CD14-positive monocyte (primary cell): ENCODE measurements around the gene CUX1. TPM values are rescaled to one million over a fixed set of nuclear protein-coding genes. Genes with fewer than 3 reads are reported as not detected.

Experiments
- DNase-seq, 3 donors: peaks; one replicate each; pipeline ENCODE4 v3.0.0-alpha.2; 2011 to 2022
- H2AFZ ChIP-seq: 2 replicates; pipeline ENCODE4 v1.6.0; 2012; ENCODE audit warnings: mild to moderate bottlenecking, low read depth, low read length, inconsistent platforms; ENCODE audit not compliant: insufficient read depth, poor library complexity, severe bottlenecking
- H3K27ac ChIP-seq, 2 donors: 1 replicate in 1 of 2; 2 replicates in 1 of 2; pipeline ENCODE4 v1.5.1; 2012 to 2013; ENCODE audit warnings: low read length in 2 of 2, control low read depth in 1 of 2, inconsistent platforms in 1 of 2, low read depth in 1 of 2, mild to moderate bottlenecking in 1 of 2
- H3K27me3 ChIP-seq, 2 donors: one replicate each; pipeline versions ENCODE4 v1.6.0 to v1.6.1; 2011 to 2013; ENCODE audit warnings: low read length in 2 of 2; ENCODE audit not compliant: control insufficient read depth in 2 of 2, insufficient read depth in 2 of 2
- H3K36me3 ChIP-seq, 2 donors: replicated peaks in 1 of 2; 1 replicate in 1 of 2; 2 replicates in 1 of 2; pipeline versions ENCODE4 v1.5.1 to v1.6.1; 2012 to 2013; ENCODE audit warnings: low read length in 2 of 2, control low read depth in 1 of 2, inconsistent platforms in 1 of 2, mild to moderate bottlenecking in 1 of 2; ENCODE audit not compliant: insufficient read depth in 2 of 2, control insufficient read depth in 1 of 2
- H3K4me1 ChIP-seq, 2 donors: 1 replicate in 1 of 2; 2 replicates in 1 of 2; pipeline versions ENCODE4 v1.5.1 to v1.6.1; 2012 to 2013; ENCODE audit warnings: low read length in 2 of 2, control low read depth in 1 of 2, inconsistent platforms in 1 of 2, mild to moderate bottlenecking in 1 of 2, moderate library complexity in 1 of 2; ENCODE audit not compliant: insufficient read depth in 2 of 2, control insufficient read depth in 1 of 2
- H3K4me2 ChIP-seq: replicated peaks from 2 replicates; pipeline ENCODE3; 2012; ENCODE audit warnings: low read length, moderate library complexity, mild to moderate bottlenecking; ENCODE audit not compliant: poor library complexity, severe bottlenecking; ENCODE audit errors: extremely low read depth
- H3K4me3 ChIP-seq, 3 experiments: fragments of 200-600 bp in 1 of 3; sonication (generic) in 1 of 3; replicated peaks in 1 of 3; 1 replicate in 2 of 3; 2 replicates in 1 of 3; pipeline ENCODE4 v1.5.1; 2011 to 2013; ENCODE audit warnings: low read length in 3 of 3, mild to moderate bottlenecking in 3 of 3, control low read depth in 2 of 3, low read depth in 2 of 3, inconsistent platforms in 1 of 3, moderate library complexity in 1 of 3
- H3K79me2 ChIP-seq: 2 replicates; pipeline ENCODE4 v1.6.0; 2012; ENCODE audit warnings: mild to moderate bottlenecking, control low read depth, inconsistent platforms, low read length, moderate library complexity; ENCODE audit not compliant: insufficient read depth
- H3K9ac ChIP-seq: 2 replicates; pipeline ENCODE4 v1.6.0; 2017; ENCODE audit warnings: low read length, mild to moderate bottlenecking; ENCODE audit not compliant: insufficient read depth, poor library complexity, severe bottlenecking
- H3K9me3 ChIP-seq, 2 donors: replicated peaks in 1 of 2; 1 replicate in 1 of 2; 2 replicates in 1 of 2; pipeline versions ENCODE4 v1.5.1 to v1.6.1; 2012 to 2013; ENCODE audit warnings: low read length in 2 of 2, control low read depth in 1 of 2; ENCODE audit not compliant: control insufficient read depth in 1 of 2, insufficient read depth in 1 of 2
- H4K20me1 ChIP-seq: 2 replicates; pipeline ENCODE4 v1.6.0; 2012; ENCODE audit warnings: mild to moderate bottlenecking, low read length, control low read depth, moderate library complexity; ENCODE audit not compliant: insufficient read depth
- H3K27ac Mint-ChIP-seq, 7 donors: one replicate each; pipeline ENCODE4 v1.8.0; 2020; ENCODE audit warnings: mild to moderate bottlenecking in 7 of 7, mixed read lengths in 7 of 7, moderate library complexity in 6 of 7, inconsistent platforms in 2 of 7
- H3K27me3 Mint-ChIP-seq, 3 donors: one replicate each; pipeline ENCODE4 v1.8.0; 2021 to 2022; ENCODE audit warnings: low read depth in 3 of 3, mild to moderate bottlenecking in 3 of 3, mixed read lengths in 3 of 3, moderate library complexity in 3 of 3, inconsistent platforms in 1 of 3
- H3K36me3 Mint-ChIP-seq, 2 donors: one replicate each; pipeline ENCODE4 v1.8.0; 2020; ENCODE audit warnings: mixed read lengths in 2 of 2, inconsistent platforms in 1 of 2, mild to moderate bottlenecking in 1 of 2
- H3K4me1 Mint-ChIP-seq: one replicate; pipeline ENCODE4 v1.8.0; 2020; ENCODE audit warnings: mild to moderate bottlenecking, mixed read lengths
- H3K4me3 Mint-ChIP-seq, 2 donors: one replicate each; pipeline ENCODE4 v1.8.0; 2020; ENCODE audit warnings: mild to moderate bottlenecking in 2 of 2, mixed read lengths in 2 of 2, moderate library complexity in 1 of 2
- H3K9me3 Mint-ChIP-seq, 7 donors: one replicate each; pipeline ENCODE4 v1.8.0; 2020 to 2022; ENCODE audit warnings: mixed read lengths in 7 of 7, mild to moderate bottlenecking in 6 of 7, moderate library complexity in 6 of 7, inconsistent platforms in 2 of 7
- CTCF ChIP-seq: fragments of 200-600 bp; IDR thresholded peaks from one replicate; pipeline ENCODE4 v1.8.0; 2022; ENCODE audit warnings: antibody characterized with exemption, mild to moderate bottlenecking
- WGBS: methylation state at CpG from one replicate; pipeline ENCODE4 v1.1.5; 2013; ENCODE audit warnings: missing lambda C conversion rate; ENCODE audit not compliant: insufficient coverage; 5-methylcytosine and 5-hydroxymethylcytosine counted together
- intact Hi-C, 2 donors: fragments of 100-400 bp; cut with micrococcal nuclease; formaldehyde crosslinking; loops; one replicate each; pipeline versions ENCODE4 v1.15.0 to v1.15.1; 2023
- polyA plus RNA-seq, 3 donors: library from polyadenylated mRNA; depleted of rRNA in 1 of 3; unstranded in 2 of 3; stranded (reverse) in 1 of 3; fragments of 300-500 nt in 2 of 3; fragments of >200 nt in 1 of 3; fragmentation: Illumina TruSeq in 2 of 3; gene quantifications; 1 replicate in 2 of 3; 2 replicates in 1 of 3; pipeline ENCODE4 v1.2.3, GENCODE V29; 2012 to 2021

The CUX1 gene
- polyA plus RNA-seq, 3 donors, result 17.6 to 38.0 (median 28.0) TPM

- peaks cover 5% of the 10 kb centered on the region for H4K20me1 ChIP-seq
- intact Hi-C loops, result no loop called here
- Mint-ChIP-seq H3K27ac (peak overlapping the region in 3 of 7 donors; percentile 46 to 63 (median 51)), H3K4me3 (no peak overlapping the region), H3K36me3 (peaks cover 80 to 94% of the 10 kb centered on the region in 2 donors), H3K4me1 (no peaks in the 10 kb centered on the region), H3K27me3 (peaks cover 0 to 1% (median 0%) of the 10 kb centered on the region in 3 donors), H3K9me3 (no peaks in the 10 kb centered on the region)
- no peak overlapping the region for H3K9ac ChIP-seq
- DNase-seq, result no peak
- H3K79me2 ChIP-seq, result no peaks in the 10 kb centered on the region
- WGBS, result 98% methylated on average over 6 of the region's 7 CpGs
- no peak for TF ChIP-seq CTCF
- H3K4me1 ChIP-seq, result no peaks in the 10 kb centered on the region
- H3K9me3 ChIP-seq, result no peaks in the 10 kb centered on the region
- H3K4me3 ChIP-seq, result no peak overlapping the region
- no peak overlapping the region for H3K27ac ChIP-seq
- H3K27me3 ChIP-seq, result no peaks in the 10 kb centered on the region
- no peak overlapping the region for H2AFZ ChIP-seq
- H3K4me2 ChIP-seq, result no peak overlapping the region
- H3K36me3 ChIP-seq, result peaks cover 78 to 99% of the 10 kb centered on the region in 2 donors
These were observed 372.3 kb downstream of the CUX1 start for GRCh38 chr7:102189756-102190155.

- Histone ChIP-seq H3K9me3 (no peaks in the 10 kb centered on the region), H3K27ac (no peak overlapping the region), H2AFZ (no peak overlapping the region), H3K36me3 (peaks cover 78 to 99% of the 10 kb centered on the region in 2 donors), H3K4me3 (no peak overlapping the region), H4K20me1 (peaks cover 5% of the 10 kb centered on the region), H3K4me1 (no peaks in the 10 kb centered on the region), H3K9ac (no peak overlapping the region), H3K27me3 (no peaks in the 10 kb centered on the region), H3K4me2 (no peak overlapping the region), H3K79me2 (no peaks in the 10 kb centered on the region)
- Mint-ChIP-seq H3K36me3 (peaks cover 80 to 93% of the 10 kb centered on the region in 2 donors), H3K27me3 (peaks cover 0 to 1% (median 0%) of the 10 kb centered on the region in 3 donors), H3K4me3 (no peak overlapping the region), H3K4me1 (no peaks in the 10 kb centered on the region), H3K9me3 (no peaks in the 10 kb centered on the region), H3K27ac (peak overlapping the region in 4 of 7 donors; percentile 5 to 43 (median 36))
- DNase-seq, result no peak
- no peak for TF ChIP-seq CTCF
- intact Hi-C loops, result no loop called here
- 93% methylated on average over 13 of the region's 13 CpGs for WGBS
These were observed 373.4 kb downstream of the CUX1 start for GRCh38 chr7:102190776-102191350.
